H1 (cell line): ENCODE data around the gene ELP5. TPM values are rescaled to one million over a fixed set of nuclear protein-coding genes. Genes with fewer than 3 reads are reported as not detected.

Experiments used
- ATF2 ChIP-seq: IDR thresholded peaks from 2 replicates; pipeline ENCODE4 v1.6.1; 2012; ENCODE audit warnings: low read length, inconsistent platforms
- BACH1 ChIP-seq: IDR thresholded peaks from 2 replicates; pipeline ENCODE4 v1.6.1; 2012; ENCODE audit warnings: low read length, improper control_type of control experiment
- BCL11A ChIP-seq, 2 experiments: IDR thresholded peaks; one replicate each; pipeline ENCODE4 v1.6.1; 2011; ENCODE audit warnings: low read depth in 2 of 2, low read length in 2 of 2, mild to moderate bottlenecking in 2 of 2
- BRCA1 ChIP-seq: IDR thresholded peaks from 2 replicates; pipeline ENCODE4 v1.6.1; 2012; ENCODE audit warnings: low read depth, low read length, improper control_type of control experiment
- CBX5 ChIP-seq: fragments of 300-800, 300-1000 bp; sonication (generic); IDR thresholded peaks from 2 replicates; pipeline ENCODE4 v1.7.1; 2016; ENCODE audit warnings: antibody characterized with exemption, low read length, low read depth
- CTCF ChIP-seq, 3 experiments: IDR thresholded peaks; 1 replicate in 2 of 3; 2 replicates in 1 of 3; pipeline versions ENCODE4 v1.5.1 to v1.6.1; 2011; ENCODE audit warnings: low read length in 3 of 3, mild to moderate bottlenecking in 3 of 3, inconsistent platforms in 2 of 3, low read depth in 1 of 3, moderate library complexity in 1 of 3; ENCODE audit not compliant: insufficient read depth in 1 of 3; ENCODE audit errors: control extremely low read depth in 1 of 3
- GABPA ChIP-seq: IDR thresholded peaks from 2 replicates; pipeline ENCODE4 v1.6.1; 2011; ENCODE audit warnings: mild to moderate bottlenecking, low read length, moderate library complexity, borderline replicate concordance; ENCODE audit not compliant: insufficient read depth
- JUN ChIP-seq: IDR thresholded peaks from 2 replicates; pipeline ENCODE4 v1.6.1; 2011; ENCODE audit warnings: low read depth, mild to moderate bottlenecking, improper control_type of control experiment, low read length
- NANOG ChIP-seq: IDR thresholded peaks from 2 replicates; pipeline ENCODE4 v1.6.1; 2011; ENCODE audit warnings: low read length, low read depth, mild to moderate bottlenecking, inconsistent platforms; ENCODE audit not compliant: insufficient read depth, poor library complexity, severe bottlenecking
- NRF1 ChIP-seq: IDR thresholded peaks from 2 replicates; pipeline ENCODE4 v1.6.1; 2011; ENCODE audit warnings: mild to moderate bottlenecking, low read depth, low read length, improper control_type of control experiment
- SIN3A ChIP-seq, 2 experiments: IDR thresholded peaks in 1 of 2; conservative IDR thresholded peaks in 1 of 2; 2 replicates each; pipeline ENCODE4 v1.6.1; 2011 to 2012; ENCODE audit warnings: low read length in 2 of 2, improper control_type of control experiment in 1 of 2, low read depth in 1 of 2, mild to moderate bottlenecking in 1 of 2
- SIX5 ChIP-seq: IDR thresholded peaks from 2 replicates; pipeline ENCODE4 v1.6.1; 2011; ENCODE audit warnings: mild to moderate bottlenecking, low read depth, low read length
- SP4 ChIP-seq: IDR thresholded peaks from 2 replicates; pipeline ENCODE4 v1.6.1; 2012; ENCODE audit warnings: low read length, inconsistent platforms
- USF2 ChIP-seq: IDR thresholded peaks from 2 replicates; pipeline ENCODE4 v1.6.1; 2011; ENCODE audit warnings: low read length, improper control_type of control experiment
- ZNF274 ChIP-seq: IDR thresholded peaks from 2 replicates; pipeline ENCODE4 v1.7.0; 2012; ENCODE audit warnings: low read length, borderline replicate concordance; ENCODE audit errors: extremely low read depth
- polyA plus RNA-seq, 7 experiments: library from polyadenylated mRNA; depleted of rRNA in 3 of 7; stranded (reverse) in 5 of 7; unstranded in 2 of 7; fragments of >200 nt in 5 of 7; fragments of 200-250 nt in 2 of 7; gene quantifications; 1 replicate in 5 of 7; 2 replicates in 1 of 7; 4 replicates in 1 of 7; pipeline versions ENCODE4 v1.2.1 to v1.2.3, GENCODE V29; 2011 to 2013; ENCODE audit warnings: missing spikeins in 2 of 7, mixed read lengths in 2 of 7
- total RNA-seq: library from RNA; stranded (reverse); fragmentation: NEBNext Ultra II Directional; extraction: Animal tissue kit (Norgen Biotek cat#: 25700); gene quantifications from 2 replicates; pipeline ENCODE4 v1.2.1, GENCODE V29; 2021
- TF ChIP-seq, protein P1 (sequence below): IDR thresholded peaks from 2 replicates; pipeline ENCODE4 v1.6.1; 2011; ENCODE audit warnings: low read depth, mild to moderate bottlenecking, low read length; ENCODE audit not compliant: insufficient read depth
- TF ChIP-seq, protein P2 (sequence below): IDR thresholded peaks from 2 replicates; pipeline ENCODE4 v1.6.1; 2012; ENCODE audit warnings: inconsistent platforms

Gene ELP5
- total and polyA plus RNA-seq, 2 of the 8 experiments (the other 6 are each of a cell fraction or from before 2014, with no cell fraction given): 75.4 to 107 TPM

GRCh38 chr17:7237761-7238419 lies 14.1 kb upstream of the ELP5 start (continued):
- no peak for TF ChIP-seq BRCA1
- no peak for TF ChIP-seq USF2
- TF ChIP-seq CBX5: no peak
- TF ChIP-seq NANOG: no peak
- TF ChIP-seq, protein P1, sequence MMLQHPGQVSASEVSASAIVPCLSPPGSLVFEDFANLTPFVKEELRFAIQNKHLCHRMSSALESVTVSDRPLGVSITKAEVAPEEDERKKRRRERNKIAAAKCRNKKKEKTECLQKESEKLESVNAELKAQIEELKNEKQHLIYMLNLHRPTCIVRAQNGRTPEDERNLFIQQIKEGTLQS: no peak
- TF ChIP-seq ATF2: no peak
- no peak for TF ChIP-seq JUN
- TF ChIP-seq NRF1: no peak
- no peak for TF ChIP-seq BCL11A (IDR thresholded peaks at IDR 0.05; ENCODE audit: low read depth in 2 of 2, low read length in 2 of 2)
- no peak for TF ChIP-seq ZNF274
- TF ChIP-seq BACH1: no peak
- TF ChIP-seq, protein P2, sequence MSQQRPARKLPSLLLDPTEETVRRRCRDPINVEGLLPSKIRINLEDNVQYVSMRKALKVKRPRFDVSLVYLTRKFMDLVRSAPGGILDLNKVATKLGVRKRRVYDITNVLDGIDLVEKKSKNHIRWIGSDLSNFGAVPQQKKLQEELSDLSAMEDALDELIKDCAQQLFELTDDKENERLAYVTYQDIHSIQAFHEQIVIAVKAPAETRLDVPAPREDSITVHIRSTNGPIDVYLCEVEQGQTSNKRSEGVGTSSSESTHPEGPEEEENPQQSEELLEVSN: no peak
- TF ChIP-seq GABPA: no peak
- TF ChIP-seq SIN3A (conservative IDR thresholded peaks at IDR 0.05 in 1 of 2, IDR thresholded peaks at IDR 0.05 in 1 of 2; ENCODE audit: low read depth in 1 of 2, low read length in 2 of 2): peak in 1 of 2 experiments; percentile 14; a peak in 1 of 4 replicates
- no peak for TF ChIP-seq SIX5
- 0 out of 2 replicates have a peak, but pooled peaks have one; percentile 51 for TF ChIP-seq SP4
- TF ChIP-seq CTCF (IDR thresholded peaks at IDR 0.05; ENCODE audit: control extremely low read depth in 1 of 3, insufficient read depth in 1 of 3, low read depth in 1 of 3, low read length in 3 of 3): no peak
